Endothelial cell of umbilical vein (primary cell): ENCODE results near the gene TNFRSF21.

Source experiments
- EZH2 ChIP-seq: IDR thresholded peaks from 2 replicates; pipeline ENCODE4 v1.6.1; 2012; ENCODE audit warnings: borderline replicate concordance, low read depth, mild to moderate bottlenecking, moderate library complexity, low read length, inconsistent platforms; ENCODE audit not compliant: severe bottlenecking
- FOS ChIP-seq: IDR thresholded peaks from 2 replicates; pipeline ENCODE4 v1.6.1; 2011; ENCODE audit warnings: mild to moderate bottlenecking, low read length, moderate library complexity, borderline replicate concordance; ENCODE audit not compliant: insufficient read depth
- GATA2 ChIP-seq: IDR thresholded peaks from 2 replicates; pipeline ENCODE4 v1.7.0; 2011; ENCODE audit warnings: low read depth, mild to moderate bottlenecking, moderate library complexity, mixed read lengths, low read length; ENCODE audit not compliant: insufficient read length, insufficient read depth
- JUN ChIP-seq: IDR thresholded peaks from 2 replicates; pipeline ENCODE4 v1.6.1; 2011; ENCODE audit warnings: borderline replicate concordance, low read depth; ENCODE audit not compliant: insufficient read length, insufficient read depth
- POLR2A ChIP-seq: IDR thresholded peaks from 2 replicates; pipeline ENCODE4 v1.6.1; 2012; ENCODE audit warnings: low read depth, mild to moderate bottlenecking, control low read depth, low read length
- POLR2AphosphoS5 ChIP-seq: IDR thresholded peaks from 2 replicates; pipeline ENCODE4 v1.6.1; 2012; ENCODE audit warnings: low read depth, mild to moderate bottlenecking, control low read depth, low read length, moderate library complexity; ENCODE audit not compliant: insufficient read depth
- TF ChIP-seq, protein P1 (sequence below), 2 donors: IDR thresholded peaks; 1 replicate in 1 of 2; 2 replicates in 1 of 2; pipeline ENCODE4 v1.5.1; 2011; ENCODE audit warnings: low read length in 2 of 2, mild to moderate bottlenecking in 2 of 2, moderate library complexity in 2 of 2, control low read depth in 1 of 2, inconsistent platforms in 1 of 2, low read depth in 1 of 2; ENCODE audit not compliant: insufficient read depth in 1 of 2; ENCODE audit errors: extremely low read depth in 1 of 2
- TF ChIP-seq, protein P2 (sequence below): IDR thresholded peaks from 2 replicates; pipeline ENCODE4 v1.6.1; 2011; ENCODE audit not compliant: insufficient read depth, insufficient read length

DNA sequence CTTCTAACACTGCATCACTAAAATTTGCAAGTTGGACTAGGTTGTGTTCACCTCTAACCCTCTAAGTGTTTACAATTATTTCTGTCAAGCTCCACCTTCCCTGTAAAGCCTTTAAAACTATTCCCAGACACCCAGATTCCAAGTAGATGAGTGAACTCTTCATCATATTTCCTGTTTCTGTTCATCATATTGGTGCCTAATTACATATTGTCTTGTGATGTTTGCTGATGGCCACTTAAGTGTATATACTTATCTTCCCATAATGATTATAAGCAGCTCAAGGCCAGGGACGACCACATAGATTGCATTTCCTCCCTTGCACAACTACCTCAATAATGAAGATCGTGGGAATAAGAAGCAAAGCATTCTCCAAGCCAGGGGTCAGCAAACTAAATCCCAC, 16.8 kb downstream of the TNFRSF21 start:
- TF ChIP-seq, protein P1, sequence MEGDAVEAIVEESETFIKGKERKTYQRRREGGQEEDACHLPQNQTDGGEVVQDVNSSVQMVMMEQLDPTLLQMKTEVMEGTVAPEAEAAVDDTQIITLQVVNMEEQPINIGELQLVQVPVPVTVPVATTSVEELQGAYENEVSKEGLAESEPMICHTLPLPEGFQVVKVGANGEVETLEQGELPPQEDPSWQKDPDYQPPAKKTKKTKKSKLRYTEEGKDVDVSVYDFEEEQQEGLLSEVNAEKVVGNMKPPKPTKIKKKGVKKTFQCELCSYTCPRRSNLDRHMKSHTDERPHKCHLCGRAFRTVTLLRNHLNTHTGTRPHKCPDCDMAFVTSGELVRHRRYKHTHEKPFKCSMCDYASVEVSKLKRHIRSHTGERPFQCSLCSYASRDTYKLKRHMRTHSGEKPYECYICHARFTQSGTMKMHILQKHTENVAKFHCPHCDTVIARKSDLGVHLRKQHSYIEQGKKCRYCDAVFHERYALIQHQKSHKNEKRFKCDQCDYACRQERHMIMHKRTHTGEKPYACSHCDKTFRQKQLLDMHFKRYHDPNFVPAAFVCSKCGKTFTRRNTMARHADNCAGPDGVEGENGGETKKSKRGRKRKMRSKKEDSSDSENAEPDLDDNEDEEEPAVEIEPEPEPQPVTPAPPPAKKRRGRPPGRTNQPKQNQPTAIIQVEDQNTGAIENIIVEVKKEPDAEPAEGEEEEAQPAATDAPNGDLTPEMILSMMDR (IDR thresholded peaks at IDR 0.05; ENCODE audit: extremely low read depth in 1 of 2, insufficient read depth in 1 of 2, low read depth in 1 of 2, low read length in 2 of 2): no peak
- TF ChIP-seq EZH2 (no peak), POLR2AphosphoS5 (no peak), JUN (no peak), GATA2 (no peak), POLR2A (no peak), FOS (peak; percentile 34)
- TF ChIP-seq, protein P2, sequence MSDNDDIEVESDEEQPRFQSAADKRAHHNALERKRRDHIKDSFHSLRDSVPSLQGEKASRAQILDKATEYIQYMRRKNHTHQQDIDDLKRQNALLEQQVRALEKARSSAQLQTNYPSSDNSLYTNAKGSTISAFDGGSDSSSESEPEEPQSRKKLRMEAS: no peak
